Left ventricle myocardium inferior (tissue), 1 donor: ENCODE measurements around the gene EFHC1. TPM values are rescaled to one million over a fixed set of nuclear protein-coding genes. Genes with fewer than 3 reads are reported as not detected.

Experiments used
- DNase-seq: peaks from one replicate; pipeline ENCODE4 v3.0.0-alpha.2; 2020
- H3K27ac ChIP-seq: fragments of 200-600 bp; replicated peaks from 2 replicates; pipeline ENCODE4 v1.8.0; 2021
- H3K27me3 ChIP-seq: fragments of 200-600 bp; 2 replicates; pipeline ENCODE4 v1.8.0; 2021; ENCODE audit warnings: low read depth
- H3K36me3 ChIP-seq: fragments of 200-600 bp; 2 replicates; pipeline ENCODE4 v1.8.0; 2021
- H3K4me1 ChIP-seq: fragments of 200-600 bp; 2 replicates; pipeline ENCODE4 v1.8.0; 2021
- H3K4me3 ChIP-seq: fragments of 200-600 bp; 2 replicates; pipeline ENCODE4 v1.8.0; 2021; ENCODE audit warnings: mild to moderate bottlenecking, moderate library complexity
- H3K9me3 ChIP-seq: fragments of 200-600 bp; replicated peaks from 2 replicates; pipeline ENCODE4 v1.8.0; 2021
- intact Hi-C: fragments of 100-400 bp; cut with micrococcal nuclease; formaldehyde crosslinking; loops from one replicate; pipeline ENCODE4 v1.11.0; 2022
- total RNA-seq: library from RNA; stranded (reverse); fragmentation: NEBNext Ultra II Directional; extraction: Animal tissue kit (Norgen Biotek cat#: 25700); gene quantifications from one replicate; pipeline ENCODE4 v1.2.1, GENCODE V29; 2021
- TF ChIP-seq, protein P1 (sequence below): fragments of 200-600 bp; IDR thresholded peaks from 2 replicates; pipeline ENCODE4 v1.8.0; 2021; ENCODE audit warnings: antibody characterized with exemption, mild to moderate bottlenecking, borderline replicate concordance
- donor health status: DM: no; HTN: yes; CAD: no; lungs with severe emphysema.

Gene EFHC1
- total RNA-seq, 1 donor from 2014 or later: 5.7 TPM

DNA sequence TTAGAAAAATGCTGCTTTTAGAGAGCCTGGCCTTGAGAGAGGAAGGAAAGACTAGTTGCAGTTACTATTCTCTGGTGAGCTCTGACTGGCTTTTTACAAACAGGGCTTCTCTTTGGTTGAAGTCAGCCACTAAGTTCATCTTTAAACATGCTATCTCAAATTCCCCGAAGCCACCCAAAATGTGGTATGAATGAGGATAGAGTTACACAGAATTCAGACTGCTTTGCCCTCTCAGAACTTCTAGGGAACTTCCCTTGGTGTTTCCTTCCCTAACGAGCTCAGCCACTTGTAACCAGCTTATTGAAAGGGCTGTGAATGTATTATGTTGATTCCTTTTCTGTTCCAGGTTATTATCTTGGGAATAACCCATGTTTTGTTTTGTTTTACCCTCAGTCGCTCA, 73.5 kb downstream of the EFHC1 start:
- no peaks in the 10 kb centered on the region for H3K9me3 ChIP-seq
- no peak overlapping the region for H3K4me3 ChIP-seq
- peaks cover 7% of the 10 kb centered on the region for H3K36me3 ChIP-seq
- no peaks in the 10 kb centered on the region for H3K27me3 ChIP-seq
- TF ChIP-seq, protein P1, sequence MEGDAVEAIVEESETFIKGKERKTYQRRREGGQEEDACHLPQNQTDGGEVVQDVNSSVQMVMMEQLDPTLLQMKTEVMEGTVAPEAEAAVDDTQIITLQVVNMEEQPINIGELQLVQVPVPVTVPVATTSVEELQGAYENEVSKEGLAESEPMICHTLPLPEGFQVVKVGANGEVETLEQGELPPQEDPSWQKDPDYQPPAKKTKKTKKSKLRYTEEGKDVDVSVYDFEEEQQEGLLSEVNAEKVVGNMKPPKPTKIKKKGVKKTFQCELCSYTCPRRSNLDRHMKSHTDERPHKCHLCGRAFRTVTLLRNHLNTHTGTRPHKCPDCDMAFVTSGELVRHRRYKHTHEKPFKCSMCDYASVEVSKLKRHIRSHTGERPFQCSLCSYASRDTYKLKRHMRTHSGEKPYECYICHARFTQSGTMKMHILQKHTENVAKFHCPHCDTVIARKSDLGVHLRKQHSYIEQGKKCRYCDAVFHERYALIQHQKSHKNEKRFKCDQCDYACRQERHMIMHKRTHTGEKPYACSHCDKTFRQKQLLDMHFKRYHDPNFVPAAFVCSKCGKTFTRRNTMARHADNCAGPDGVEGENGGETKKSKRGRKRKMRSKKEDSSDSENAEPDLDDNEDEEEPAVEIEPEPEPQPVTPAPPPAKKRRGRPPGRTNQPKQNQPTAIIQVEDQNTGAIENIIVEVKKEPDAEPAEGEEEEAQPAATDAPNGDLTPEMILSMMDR: no peak
- intact Hi-C loops: no loop called here
- no peak for DNase-seq
- H3K4me1 ChIP-seq: peaks cover 21% of the 10 kb centered on the region
- no peak overlapping the region for H3K27ac ChIP-seq

DNA sequence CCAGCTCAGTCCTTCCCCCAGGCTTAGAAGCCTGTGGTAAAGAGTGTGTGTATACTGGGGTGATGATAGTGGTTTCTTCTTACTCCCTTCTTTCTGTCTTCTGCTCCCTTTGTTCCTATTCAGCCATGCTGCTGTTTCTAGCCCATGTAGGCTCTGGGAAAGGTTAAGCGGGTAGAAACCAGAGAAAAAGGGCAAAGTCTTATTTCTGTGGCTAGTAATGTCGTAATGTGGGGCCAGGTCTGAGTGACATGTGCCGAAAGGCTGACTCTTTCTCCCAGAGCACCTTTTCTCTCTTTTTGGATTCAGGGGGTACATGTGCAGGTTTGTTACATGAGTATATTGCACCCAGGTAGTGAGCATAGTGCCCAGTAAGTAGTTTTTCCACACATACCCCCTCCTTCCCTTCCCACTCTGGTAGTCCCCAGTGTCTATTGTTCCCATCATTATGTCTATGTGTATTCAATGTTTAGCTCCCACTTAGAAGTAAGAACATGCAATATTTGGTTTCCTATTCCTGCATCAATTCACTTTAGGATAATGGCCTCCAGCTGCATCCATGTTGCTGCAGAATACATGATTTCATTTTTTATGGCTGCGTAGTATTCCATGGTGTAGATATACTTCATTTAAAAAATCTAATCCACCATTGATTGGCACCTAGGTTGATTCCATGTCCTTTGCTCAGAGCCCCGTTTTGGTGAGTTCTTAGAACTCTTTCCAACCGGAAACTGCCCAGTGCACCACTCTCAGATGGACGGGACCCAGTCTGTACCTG, 74.3 kb downstream of the EFHC1 start:
- H3K27ac ChIP-seq: no peak overlapping the region
- intact Hi-C loops: no loop called here
- TF ChIP-seq, protein P1: no peak

DNA sequence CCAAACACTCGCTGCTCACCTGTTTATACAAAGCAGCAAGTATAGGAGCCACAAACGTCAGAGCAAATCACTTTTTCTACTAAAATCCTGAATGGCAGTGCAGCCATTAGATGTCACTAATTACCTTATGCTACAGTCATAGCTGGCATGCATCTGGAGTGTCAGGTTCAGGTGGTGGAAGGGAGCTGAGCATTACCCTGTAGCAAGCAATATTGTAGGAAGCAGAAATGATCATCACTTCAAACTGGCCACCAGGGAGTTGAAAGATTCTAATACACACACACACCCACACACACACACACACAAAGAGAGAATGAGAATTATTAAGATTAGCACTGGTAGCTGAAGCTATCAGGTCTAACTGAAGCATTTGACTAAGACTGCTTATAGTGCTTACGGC, 75.8 kb downstream of the EFHC1 start:
- H3K9me3 ChIP-seq: no peaks in the 10 kb centered on the region
- peaks cover 10% of the 10 kb centered on the region for H3K36me3 ChIP-seq
- intact Hi-C loops: no loop called here
- TF ChIP-seq, protein P1: no peak
- peaks cover 38% of the 10 kb centered on the region for H3K4me1 ChIP-seq
- no peak overlapping the region for H3K4me3 ChIP-seq
- DNase-seq: no peak
- no peak overlapping the region for H3K27ac ChIP-seq
- no peaks in the 10 kb centered on the region for H3K27me3 ChIP-seq

More for the DNA sequence above, 74.3 kb downstream of the EFHC1 start:
- Histone ChIP-seq H3K36me3 (peaks cover 7% of the 10 kb centered on the region), H3K27me3 (no peaks in the 10 kb centered on the region), H3K4me3 (no peak overlapping the region), H3K9me3 (no peaks in the 10 kb centered on the region), H3K4me1 (peaks cover 29% of the 10 kb centered on the region)
- no peak for DNase-seq

DNA sequence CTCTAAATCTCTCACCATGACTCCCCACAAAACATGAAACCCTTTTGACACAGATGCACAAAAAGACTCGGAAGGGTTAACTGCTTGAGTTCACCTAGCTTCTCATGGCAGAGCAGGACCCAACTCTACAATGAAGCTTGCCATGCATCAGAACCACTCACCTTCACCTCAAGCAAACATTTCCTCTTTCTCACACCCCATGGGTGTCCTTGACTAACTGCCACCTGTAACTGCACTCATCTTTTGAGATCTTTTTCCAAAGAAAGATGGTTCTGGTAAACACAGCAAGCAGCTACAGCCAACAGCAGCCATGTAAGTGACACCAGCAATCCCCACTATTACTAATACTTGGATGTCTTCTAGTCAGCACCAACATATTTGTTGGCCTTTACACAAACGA, 76.5 kb downstream of the EFHC1 start:
- DNase-seq: no peak
- TF ChIP-seq, protein P1: no peak
- intact Hi-C loops: no loop called here

GRCh38 chr6:52497652-52498408, 77.7 kb downstream of the EFHC1 start:
- TF ChIP-seq, protein P1: no peak
- peak overlapping the region; percentile 88 for H3K27ac ChIP-seq
- no peaks in the 10 kb centered on the region for H3K27me3 ChIP-seq
- no peaks in the 10 kb centered on the region for H3K9me3 ChIP-seq
- no peak overlapping the region for H3K4me3 ChIP-seq
- intact Hi-C loops: no loop called here
- peak; percentile 46 for DNase-seq
- peaks cover 57% of the 10 kb centered on the region for H3K4me1 ChIP-seq
- peaks cover 22% of the 10 kb centered on the region for H3K36me3 ChIP-seq

More for the DNA sequence above, 76.5 kb downstream of the EFHC1 start:
- Histone ChIP-seq H3K4me1 (peaks cover 45% of the 10 kb centered on the region), H3K27me3 (no peaks in the 10 kb centered on the region), H3K9me3 (no peaks in the 10 kb centered on the region), H3K4me3 (no peak overlapping the region), H3K27ac (no peak overlapping the region), H3K36me3 (peaks cover 11% of the 10 kb centered on the region)
